Nephron (organoid): ENCODE results near the gene RBM19.

Experiments used
- H3K27ac Mint-ChIP-seq, 3 experiments: 2 replicates each; pipeline ENCODE4 v1.8.0; 2020; ENCODE audit warnings: mixed read lengths in 3 of 3, mild to moderate bottlenecking in 2 of 3, moderate library complexity in 1 of 3
- H3K27me3 Mint-ChIP-seq: 2 replicates; pipeline ENCODE4 v1.8.0; 2021; ENCODE audit warnings: low read depth, mild to moderate bottlenecking, moderate library complexity, mixed read lengths
- H3K36me3 Mint-ChIP-seq: 2 replicates; pipeline ENCODE4 v1.8.0; 2020; ENCODE audit warnings: low read depth, mixed read lengths
- H3K4me1 Mint-ChIP-seq: 2 replicates; pipeline ENCODE4 v1.8.0; 2020; ENCODE audit warnings: mixed read lengths
- H3K4me3 Mint-ChIP-seq, 3 experiments: 2 replicates each; pipeline ENCODE4 v1.8.0; 2020; ENCODE audit warnings: mild to moderate bottlenecking in 3 of 3, mixed read lengths in 3 of 3, moderate library complexity in 2 of 3
- H3K9me3 Mint-ChIP-seq: 2 replicates; pipeline ENCODE4 v1.8.0; 2020; ENCODE audit warnings: mixed read lengths
- TF ChIP-seq, protein P1 (sequence below), 3 experiments: fragments of 200-600 bp; sonication (generic); IDR thresholded peaks; one replicate each; pipeline ENCODE4 v1.5.0; 2021; ENCODE audit warnings: antibody characterized with exemption in 3 of 3; ENCODE audit not compliant: unreplicated experiment in 3 of 3

Gene RBM19

DNA sequence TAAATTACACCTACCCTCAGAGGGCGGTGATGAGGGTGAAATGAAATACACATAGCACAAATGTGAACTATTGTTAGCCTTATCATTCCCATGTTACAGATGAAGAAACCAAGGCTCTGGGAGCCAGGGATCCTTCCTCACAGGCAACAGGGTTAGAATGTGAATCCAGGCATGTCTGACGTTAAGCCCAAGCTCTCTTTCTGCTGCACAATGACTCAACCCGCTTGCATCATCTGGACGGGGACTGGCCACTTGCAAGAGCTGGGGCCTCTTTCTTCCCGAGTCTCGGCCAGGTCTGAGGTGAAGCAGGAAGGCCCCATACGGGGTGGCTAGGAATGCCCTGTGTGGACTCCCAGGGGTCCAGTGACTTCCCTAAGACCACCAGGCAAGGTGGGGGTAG, 105.2 kb downstream of the RBM19 start:
- peaks cover 15% of the 10 kb centered on the region for H3K27me3 Mint-ChIP-seq
- peaks cover 3% of the 10 kb centered on the region for H3K36me3 Mint-ChIP-seq
- peaks cover 13% of the 10 kb centered on the region for H3K4me1 Mint-ChIP-seq
- TF ChIP-seq, protein P1, sequence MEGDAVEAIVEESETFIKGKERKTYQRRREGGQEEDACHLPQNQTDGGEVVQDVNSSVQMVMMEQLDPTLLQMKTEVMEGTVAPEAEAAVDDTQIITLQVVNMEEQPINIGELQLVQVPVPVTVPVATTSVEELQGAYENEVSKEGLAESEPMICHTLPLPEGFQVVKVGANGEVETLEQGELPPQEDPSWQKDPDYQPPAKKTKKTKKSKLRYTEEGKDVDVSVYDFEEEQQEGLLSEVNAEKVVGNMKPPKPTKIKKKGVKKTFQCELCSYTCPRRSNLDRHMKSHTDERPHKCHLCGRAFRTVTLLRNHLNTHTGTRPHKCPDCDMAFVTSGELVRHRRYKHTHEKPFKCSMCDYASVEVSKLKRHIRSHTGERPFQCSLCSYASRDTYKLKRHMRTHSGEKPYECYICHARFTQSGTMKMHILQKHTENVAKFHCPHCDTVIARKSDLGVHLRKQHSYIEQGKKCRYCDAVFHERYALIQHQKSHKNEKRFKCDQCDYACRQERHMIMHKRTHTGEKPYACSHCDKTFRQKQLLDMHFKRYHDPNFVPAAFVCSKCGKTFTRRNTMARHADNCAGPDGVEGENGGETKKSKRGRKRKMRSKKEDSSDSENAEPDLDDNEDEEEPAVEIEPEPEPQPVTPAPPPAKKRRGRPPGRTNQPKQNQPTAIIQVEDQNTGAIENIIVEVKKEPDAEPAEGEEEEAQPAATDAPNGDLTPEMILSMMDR (IDR thresholded peaks at IDR 0.05; ENCODE audit: unreplicated experiment in 3 of 3): no peak
- H3K9me3 Mint-ChIP-seq: no peaks in the 10 kb centered on the region
- H3K27ac Mint-ChIP-seq: no peak overlapping the region
- H3K4me3 Mint-ChIP-seq: no peak overlapping the region

DNA sequence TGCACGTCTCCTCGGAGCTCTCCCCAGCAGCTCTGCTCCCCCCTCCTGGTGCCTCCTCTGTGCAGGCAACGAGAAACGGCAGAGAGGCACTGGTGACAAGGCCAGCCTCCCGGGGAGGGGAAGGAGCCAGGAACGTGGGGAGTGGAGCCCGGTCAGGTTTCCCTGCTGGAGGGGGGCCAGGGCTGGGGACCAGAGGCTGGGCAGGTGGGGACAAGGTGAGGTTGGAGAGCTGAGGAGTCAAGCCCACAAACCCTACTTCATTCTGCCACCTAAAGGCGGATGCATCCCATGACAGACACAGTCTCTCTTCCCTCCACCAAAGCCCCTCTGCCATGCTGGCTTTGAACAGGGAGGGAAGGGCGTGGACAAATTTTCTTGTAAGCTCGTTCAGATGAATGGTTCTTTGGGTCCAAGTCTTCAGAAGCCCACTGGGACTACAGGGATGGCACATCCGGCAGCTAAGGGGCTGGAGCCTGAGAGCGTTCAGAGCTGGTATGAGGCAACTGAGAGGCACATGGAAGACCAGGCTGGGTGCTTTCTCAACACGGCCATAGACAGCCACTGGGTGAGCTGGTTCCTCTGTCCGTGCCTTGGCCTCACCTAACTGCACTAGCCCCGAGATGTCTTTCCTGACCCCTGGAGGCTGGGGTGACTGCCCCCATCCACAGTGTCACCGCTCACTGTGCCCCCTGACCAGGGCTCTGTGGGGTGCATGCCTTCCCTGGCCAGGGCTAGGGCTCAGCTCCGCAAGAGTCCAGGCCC, 105.9 kb downstream of the RBM19 start:
- peaks cover 15% of the 10 kb centered on the region for H3K27me3 Mint-ChIP-seq
- no peak overlapping the region for H3K27ac Mint-ChIP-seq
- TF ChIP-seq, protein P1 (IDR thresholded peaks at IDR 0.05; ENCODE audit: unreplicated experiment in 3 of 3): peak in 1 of 3 experiments; percentile 25
- H3K4me1 Mint-ChIP-seq: peaks cover 10% of the 10 kb centered on the region
- no peaks in the 10 kb centered on the region for H3K9me3 Mint-ChIP-seq
- H3K36me3 Mint-ChIP-seq: peaks cover 3% of the 10 kb centered on the region
- H3K4me3 Mint-ChIP-seq: no peak overlapping the region

DNA sequence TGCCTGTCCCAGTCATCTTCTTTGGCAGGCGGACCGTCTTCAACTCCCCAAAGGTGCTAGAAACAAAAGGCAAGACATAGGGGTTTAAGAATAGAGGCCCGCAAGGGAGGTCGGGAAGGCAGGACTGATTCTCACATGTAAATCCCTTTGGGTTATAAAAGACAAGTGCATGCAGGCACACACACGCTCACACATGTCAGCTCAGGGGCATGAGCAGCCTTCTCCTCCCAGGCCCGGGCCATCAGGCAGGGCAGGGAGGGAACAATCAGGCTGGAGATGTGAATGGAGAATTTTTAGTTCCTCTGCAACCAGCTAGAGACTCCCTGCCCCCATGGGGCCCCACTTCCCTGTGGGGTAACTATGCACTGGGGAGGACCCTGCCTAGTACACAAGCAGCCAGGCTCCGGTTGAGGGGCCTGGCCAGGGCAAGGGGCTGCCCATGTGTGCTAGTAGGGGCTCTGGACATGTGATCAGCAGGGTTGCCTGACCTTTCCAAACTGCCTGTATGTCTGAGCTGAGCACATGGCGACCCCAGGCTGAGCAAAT, 107.2 kb downstream of the RBM19 start:
- Mint-ChIP-seq H3K9me3 (no peaks in the 10 kb centered on the region), H3K36me3 (peaks cover 3% of the 10 kb centered on the region), H3K27me3 (peaks cover 20% of the 10 kb centered on the region), H3K4me3 (no peak overlapping the region), H3K4me1 (peaks cover 6% of the 10 kb centered on the region), H3K27ac (no peak overlapping the region)
- TF ChIP-seq, protein P1 (IDR thresholded peaks at IDR 0.05; ENCODE audit: unreplicated experiment in 3 of 3): no peak

DNA sequence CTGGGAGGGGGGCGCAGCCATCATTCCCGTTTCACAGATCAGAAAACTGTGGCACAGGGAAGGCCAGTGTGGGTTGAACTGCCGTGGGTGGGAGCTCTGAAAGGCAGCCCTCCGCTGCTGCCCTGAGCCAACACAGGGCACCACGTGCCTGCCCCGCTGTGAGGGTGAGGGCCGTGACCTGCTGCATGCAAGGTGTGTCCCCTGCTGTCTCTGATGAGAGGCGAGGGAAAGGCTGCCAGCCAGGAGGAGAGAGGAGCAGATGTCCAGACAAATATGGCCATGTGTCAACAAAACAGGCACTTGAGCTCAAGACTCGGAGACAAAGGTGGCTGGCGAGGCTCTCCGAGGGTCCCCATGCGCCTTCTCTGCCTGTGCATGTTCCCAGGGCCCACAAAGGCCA, 108.8 kb downstream of the RBM19 start:
- Mint-ChIP-seq H3K36me3 (peaks cover 3% of the 10 kb centered on the region), H3K27me3 (peaks cover 21% of the 10 kb centered on the region), H3K4me1 (peaks cover 14% of the 10 kb centered on the region), H3K4me3 (no peak overlapping the region), H3K9me3 (no peaks in the 10 kb centered on the region), H3K27ac (no peak overlapping the region)
- TF ChIP-seq, protein P1 (IDR thresholded peaks at IDR 0.05; ENCODE audit: unreplicated experiment in 3 of 3): no peak

DNA sequence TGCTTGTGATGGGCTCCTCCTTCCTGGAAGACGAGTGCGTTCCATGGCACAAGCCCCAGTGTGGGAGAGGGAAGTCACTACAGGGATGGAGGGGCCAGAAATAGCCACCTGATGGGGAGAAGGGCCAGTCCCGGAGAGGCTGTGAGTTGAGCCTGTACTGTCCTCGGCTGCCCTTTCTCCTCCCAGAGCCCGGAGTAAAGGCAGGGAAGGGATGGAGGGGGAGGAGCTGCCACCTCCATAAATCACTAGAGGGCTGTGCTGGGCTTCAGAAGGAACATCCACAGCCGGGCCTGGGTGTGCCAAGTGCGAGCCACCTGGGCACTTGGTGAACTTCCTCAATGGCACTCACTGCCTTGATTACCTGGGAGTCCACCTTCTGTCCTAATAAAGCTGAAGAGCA, 110.1 kb downstream of the RBM19 start:
- H3K27me3 Mint-ChIP-seq: peaks cover 12% of the 10 kb centered on the region
- peaks cover 3% of the 10 kb centered on the region for H3K36me3 Mint-ChIP-seq
- no peaks in the 10 kb centered on the region for H3K9me3 Mint-ChIP-seq
- TF ChIP-seq, protein P1 (IDR thresholded peaks at IDR 0.05; ENCODE audit: unreplicated experiment in 3 of 3): no peak
- no peak overlapping the region for H3K4me3 Mint-ChIP-seq
- no peak overlapping the region for H3K27ac Mint-ChIP-seq
- peaks cover 10% of the 10 kb centered on the region for H3K4me1 Mint-ChIP-seq
